IMR-90 (cell line): ENCODE results near the gene CAMK2D. TPM values are rescaled to one million over a fixed set of nuclear protein-coding genes. Genes with fewer than 3 reads are reported as not detected.

Experiments
- ATAC-seq: fragments of 200-7000 bp; cut with Tn5 transposase; 2 replicates; pipeline ENCODE4 v1.9.1; 2020; ENCODE audit warnings: low read depth, mild to moderate bottlenecking, moderate library complexity
- BruUV-seq: library from RNA; stranded (reverse); fragments of 400-500 nt; replicated peaks from 2 replicates; lab custom pipeline; 2021; lab: Mats Ljungman, UMichigan
- CTCF ChIA-PET: fragments of 300-600 bp; formaldehyde crosslinking; extraction: SDS; loops from one replicate; lab custom pipeline; 2021; ENCODE audit warnings: antibody characterized with exemption; lab: Yijun Ruan, JAX
- POLR2A ChIA-PET: fragments of 300-600 bp; sonication (Branson Sonifier 250); formaldehyde crosslinking; loops from one replicate; lab custom pipeline; 2022; ENCODE audit warnings: antibody characterized with exemption; ENCODE audit not compliant: unreplicated experiment; lab: Charles Lee
- DNase-seq: peaks from one replicate; pipeline ENCODE4 v3.0.0; 2013
- H2AFZ ChIP-seq: replicated peaks from 2 replicates; pipeline ENCODE3; 2013; ENCODE audit warnings: low read length, mild to moderate bottlenecking; ENCODE audit not compliant: poor library complexity
- H2AK5ac ChIP-seq: 2 replicates; pipeline ENCODE4 v1.6.1; 2013; ENCODE audit warnings: low read depth, low read length, inconsistent platforms
- H2AK9ac ChIP-seq: replicated peaks from 2 replicates; pipeline ENCODE3; 2013; ENCODE audit warnings: mild to moderate bottlenecking, low read depth, low read length, moderate library complexity; ENCODE audit not compliant: poor library complexity
- H2BK120ac ChIP-seq: 2 replicates; pipeline ENCODE4 v1.6.1; 2013; ENCODE audit warnings: low read depth, low read length, inconsistent platforms
- H2BK15ac ChIP-seq: 3 replicates; pipeline ENCODE4 v1.6.1; 2013; ENCODE audit warnings: low read depth, low read length, inconsistent platforms
- H2BK20ac ChIP-seq: 2 replicates; pipeline ENCODE4 v1.6.1; 2013; ENCODE audit warnings: low read depth, mild to moderate bottlenecking, inconsistent platforms, low read length, moderate library complexity
- H2BK5ac ChIP-seq: 2 replicates; pipeline ENCODE4 v1.6.1; 2013; ENCODE audit warnings: mild to moderate bottlenecking, low read depth, low read length, inconsistent platforms; ENCODE audit not compliant: poor library complexity, severe bottlenecking
- H3K14ac ChIP-seq: replicated peaks from 2 replicates; pipeline ENCODE4 v1.6.1; 2013; ENCODE audit warnings: low read depth, low read length, inconsistent platforms
- H3K18ac ChIP-seq: 2 replicates; pipeline ENCODE4 v1.6.1; 2013; ENCODE audit warnings: low read depth, low read length, control low read depth
- H3K23ac ChIP-seq: 2 replicates; pipeline ENCODE4 v1.6.1; 2013; ENCODE audit warnings: low read depth, low read length, inconsistent platforms
- H3K27ac ChIP-seq: 2 replicates; pipeline ENCODE4 v1.5.1; 2013; ENCODE audit warnings: mild to moderate bottlenecking, control low read depth, low read length; ENCODE audit not compliant: insufficient read depth
- H3K27me3 ChIP-seq: 2 replicates; pipeline ENCODE4 v1.6.1; 2013; ENCODE audit warnings: low read length; ENCODE audit not compliant: control insufficient read depth, insufficient read depth
- H3K36me3 ChIP-seq: 2 replicates; pipeline ENCODE4 v1.6.1; 2013; ENCODE audit warnings: low read length, mixed read lengths; ENCODE audit not compliant: control insufficient read depth, insufficient read depth
- H3K4ac ChIP-seq: 2 replicates; pipeline ENCODE4 v1.6.1; 2013; ENCODE audit warnings: low read depth, low read length, inconsistent platforms
- H3K4me1 ChIP-seq: 2 replicates; pipeline ENCODE4 v1.6.1; 2013; ENCODE audit warnings: low read length, mixed read lengths; ENCODE audit not compliant: control insufficient read depth, insufficient read depth
- H3K4me2 ChIP-seq: 2 replicates; pipeline ENCODE4 v1.6.1; 2013; ENCODE audit warnings: low read depth, mild to moderate bottlenecking, control low read depth, low read length, moderate library complexity
- H3K4me3 ChIP-seq: 2 replicates; pipeline ENCODE4 v1.5.1; 2013; ENCODE audit warnings: low read depth, mild to moderate bottlenecking, control low read depth, low read length, moderate library complexity; ENCODE audit not compliant: insufficient read depth
- H3K56ac ChIP-seq: 2 replicates; pipeline ENCODE4 v1.6.1; 2013; ENCODE audit warnings: low read length, inconsistent platforms; ENCODE audit not compliant: insufficient read depth; ENCODE audit errors: extremely low read depth
- H3K79me1 ChIP-seq, 2 experiments: 2 replicates each; pipeline ENCODE4 v1.6.1; 2013; ENCODE audit warnings: low read length in 2 of 2, inconsistent platforms in 1 of 2, low read depth in 1 of 2
- H3K9ac ChIP-seq: 2 replicates; pipeline ENCODE4 v1.6.1; 2013; ENCODE audit warnings: low read depth, low read length, control low read depth
- H3K9me1 ChIP-seq: 2 replicates; pipeline ENCODE4 v1.6.1; 2013; ENCODE audit warnings: low read length, inconsistent platforms; ENCODE audit not compliant: insufficient read depth
- H3K9me3 ChIP-seq: 2 replicates; pipeline ENCODE4 v1.6.1; 2013; ENCODE audit warnings: low read length; ENCODE audit not compliant: control insufficient read depth, insufficient read depth
- H4K20me1 ChIP-seq: 2 replicates; pipeline ENCODE4 v1.6.1; 2013; ENCODE audit warnings: low read length, inconsistent platforms; ENCODE audit not compliant: insufficient read depth
- H4K5ac ChIP-seq: 2 replicates; pipeline ENCODE4 v1.6.1; 2013; ENCODE audit warnings: mild to moderate bottlenecking, low read depth, low read length, control low read depth
- H4K8ac ChIP-seq, 2 experiments: 2 replicates each; pipeline ENCODE4 v1.6.1; 2013; ENCODE audit warnings: low read depth in 2 of 2, low read length in 2 of 2, control low read depth in 1 of 2, inconsistent platforms in 1 of 2
- H4K91ac ChIP-seq: 2 replicates; pipeline ENCODE4 v1.6.1; 2013; ENCODE audit warnings: low read depth, low read length, inconsistent platforms; ENCODE audit not compliant: insufficient read depth
- BHLHE40 ChIP-seq: fragments of 150-350 bp; IDR thresholded peaks from 2 replicates; pipeline ENCODE4 v1.6.1; 2016; ENCODE audit warnings: mild to moderate bottlenecking, low read depth, low read length
- CEBPB ChIP-seq: IDR thresholded peaks from 2 replicates; pipeline ENCODE4 v1.6.1; 2012; ENCODE audit warnings: low read depth, low read length, improper control_type of control experiment
- CHD1 ChIP-seq: IDR thresholded peaks from 2 replicates; pipeline ENCODE4 v1.6.1; 2012; ENCODE audit warnings: low read depth, low read length, improper control_type of control experiment
- FOS ChIP-seq: fragments of 150-350 bp; IDR thresholded peaks from 2 replicates; pipeline ENCODE4 v1.6.1; 2016; ENCODE audit warnings: low read depth, low read length
- MAFK ChIP-seq: IDR thresholded peaks from 2 replicates; pipeline ENCODE4 v1.6.1; 2012; ENCODE audit warnings: low read depth, low read length, improper control_type of control experiment
- MAZ ChIP-seq: IDR thresholded peaks from 2 replicates; pipeline ENCODE4 v1.6.1; 2012; ENCODE audit warnings: low read depth, mild to moderate bottlenecking, low read length, improper control_type of control experiment, moderate library complexity, borderline replicate concordance
- NFE2L2 ChIP-seq: fragments of 150-350 bp; IDR thresholded peaks from 2 replicates; pipeline ENCODE4 v1.6.1; 2016; ENCODE audit warnings: low read depth, mild to moderate bottlenecking, low read length
- POLR2A ChIP-seq: IDR thresholded peaks from 2 replicates; pipeline ENCODE4 v1.6.1; 2012; ENCODE audit warnings: mild to moderate bottlenecking, low read depth, low read length
- RAD21 ChIP-seq: IDR thresholded peaks from 2 replicates; pipeline ENCODE4 v1.6.1; 2012; ENCODE audit warnings: low read length, improper control_type of control experiment
- RCOR1 ChIP-seq: IDR thresholded peaks from 2 replicates; pipeline ENCODE4 v1.6.1; 2012; ENCODE audit warnings: mild to moderate bottlenecking, low read length, improper control_type of control experiment; ENCODE audit not compliant: insufficient replicate concordance
- SMC3 ChIP-seq: fragments of 150-350 bp; IDR thresholded peaks from 2 replicates; pipeline ENCODE4 v1.6.1; 2016; ENCODE audit warnings: low read depth, mild to moderate bottlenecking, antibody characterized with exemption, low read length, moderate library complexity
- WGBS, 2 experiments: methylation state at CpG; one replicate each; pipeline versions ENCODE4 v1.1.5 to v1.1.7; 2013; ENCODE audit warnings: missing lambda C conversion rate in 2 of 2; ENCODE audit not compliant: insufficient read length in 1 of 2; ENCODE audit errors: extremely low coverage in 2 of 2; 5-methylcytosine and 5-hydroxymethylcytosine counted together
- dilution Hi-C: fragments of 300-500 bp; cut with HindIII; formaldehyde crosslinking; loops from one replicate; pipeline ENCODE4 v1.14.3; 2018; ENCODE audit warnings: low sequenced_read_pairs; ENCODE audit not compliant: unreplicated experiment
- in situ Hi-C: fragments of 300-500 bp; cut with MboI; formaldehyde crosslinking; loops from 3 replicates; pipeline ENCODE4 v1.14.3; 2019; ENCODE audit warnings: low sequenced_read_pairs, inconsistent platforms, mixed read lengths
- intact Hi-C: fragments of 100-400 bp; cut with micrococcal nuclease; formaldehyde crosslinking; loops from 2 replicates; pipeline ENCODE4 v1.10.0; 2022
- polyA plus RNA-seq, 3 experiments: library from polyadenylated mRNA; depleted of rRNA; stranded (reverse); fragments of >200 nt; gene quantifications; 2 replicates each; pipeline ENCODE4 v1.2.3, GENCODE V29; 2012; ENCODE audit warnings: low replicate concordance in 1 of 3
- total RNA-seq: library from RNA; depleted of rRNA; stranded (reverse); fragments of >200 nt; gene quantifications from 2 replicates; pipeline ENCODE4 v1.2.3, GENCODE V29; 2012
- TF ChIP-seq, protein P1 (sequence below): fragments of 150-350 bp; IDR thresholded peaks from 2 replicates; pipeline ENCODE4 v1.6.1; 2016; ENCODE audit warnings: low read depth, mild to moderate bottlenecking, low read length, moderate library complexity, borderline replicate concordance
- TF ChIP-seq, protein P2 (sequence below): conservative IDR thresholded peaks from 2 replicates; pipeline ENCODE4 v1.5.1; 2012; ENCODE audit warnings: mild to moderate bottlenecking, low read depth, low read length, improper control_type of control experiment

The CAMK2D gene
- total and polyA plus RNA-seq, 2 of the 4 experiments (the other 2 are of a cell fraction): 44.6 to 156 TPM

GRCh38 chr4:113760094-113760794 lies 1.3 kb downstream of the CAMK2D start:
- Histone ChIP-seq H3K36me3 (no peaks in the 10 kb centered on the region), H3K4me3 (peak overlapping the region; percentile 93), H3K4me2 (peak overlapping the region; percentile 97), H2AK9ac (peak overlapping the region; percentile 90), H3K27me3 (no peaks in the 10 kb centered on the region), H2BK15ac (peak overlapping the region; percentile 92; the same call in 2 of the 3 replicates), H3K9me3 (no peaks in the 10 kb centered on the region), H2BK120ac (peak overlapping the region; percentile 85), H3K14ac (peak overlapping the region; percentile 96), H3K79me1 (peaks cover 5 to 20% of the 10 kb centered on the region in 2 experiments; a peak in 3 of 4 replicates), H3K23ac (peak overlapping the region; percentile 99), H3K9ac (peak overlapping the region; percentile 85), H2AFZ (peak overlapping the region; percentile 83), H4K20me1 (no peaks in the 10 kb centered on the region; the same call in 1 of the 2 replicates), H3K18ac (peak overlapping the region; percentile 85), H4K8ac (peak overlapping the region; percentile 58 to 92), H3K9me1 (no peaks in the 10 kb centered on the region; the same call in 1 of the 2 replicates), H2BK5ac (peak overlapping the region; percentile 81), H2AK5ac (peak overlapping the region; percentile 88), H2BK20ac (peak overlapping the region; percentile 48; the same call in 1 of the 2 replicates), H3K27ac (peak overlapping the region; percentile 90), H3K4ac (peak overlapping the region; percentile 94), H3K56ac (peak overlapping the region; percentile 82), H4K5ac (peak overlapping the region; percentile 79), H3K4me1 (0 out of 2 replicates have a peak, but pooled peaks cover 1% of the 10 kb centered on the region), H4K91ac (peak overlapping the region; percentile 89)
- intact Hi-C loops: loop anchor here (2.0 to 10.0 kb wide), 6 partner anchors 197 to 625 kb away; no protein-coding TSS in a partner anchor
- in situ Hi-C loops: no loop called here
- ATAC-seq (no peak), DNase-seq (peak; percentile 61)
- TF ChIP-seq MAFK: no peak
- TF ChIP-seq NFE2L2: no peak
- no peak; the same call in 1 of the 2 replicates for TF ChIP-seq RAD21
- TF ChIP-seq POLR2A: no peak
- TF ChIP-seq CHD1: no peak
- no peak for TF ChIP-seq MAZ
- TF ChIP-seq SMC3: no peak
- no peak for TF ChIP-seq BHLHE40
- TF ChIP-seq, protein P1, sequence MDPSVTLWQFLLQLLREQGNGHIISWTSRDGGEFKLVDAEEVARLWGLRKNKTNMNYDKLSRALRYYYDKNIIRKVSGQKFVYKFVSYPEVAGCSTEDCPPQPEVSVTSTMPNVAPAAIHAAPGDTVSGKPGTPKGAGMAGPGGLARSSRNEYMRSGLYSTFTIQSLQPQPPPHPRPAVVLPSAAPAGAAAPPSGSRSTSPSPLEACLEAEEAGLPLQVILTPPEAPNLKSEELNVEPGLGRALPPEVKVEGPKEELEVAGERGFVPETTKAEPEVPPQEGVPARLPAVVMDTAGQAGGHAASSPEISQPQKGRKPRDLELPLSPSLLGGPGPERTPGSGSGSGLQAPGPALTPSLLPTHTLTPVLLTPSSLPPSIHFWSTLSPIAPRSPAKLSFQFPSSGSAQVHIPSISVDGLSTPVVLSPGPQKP: no peak
- TF ChIP-seq, protein P2, sequence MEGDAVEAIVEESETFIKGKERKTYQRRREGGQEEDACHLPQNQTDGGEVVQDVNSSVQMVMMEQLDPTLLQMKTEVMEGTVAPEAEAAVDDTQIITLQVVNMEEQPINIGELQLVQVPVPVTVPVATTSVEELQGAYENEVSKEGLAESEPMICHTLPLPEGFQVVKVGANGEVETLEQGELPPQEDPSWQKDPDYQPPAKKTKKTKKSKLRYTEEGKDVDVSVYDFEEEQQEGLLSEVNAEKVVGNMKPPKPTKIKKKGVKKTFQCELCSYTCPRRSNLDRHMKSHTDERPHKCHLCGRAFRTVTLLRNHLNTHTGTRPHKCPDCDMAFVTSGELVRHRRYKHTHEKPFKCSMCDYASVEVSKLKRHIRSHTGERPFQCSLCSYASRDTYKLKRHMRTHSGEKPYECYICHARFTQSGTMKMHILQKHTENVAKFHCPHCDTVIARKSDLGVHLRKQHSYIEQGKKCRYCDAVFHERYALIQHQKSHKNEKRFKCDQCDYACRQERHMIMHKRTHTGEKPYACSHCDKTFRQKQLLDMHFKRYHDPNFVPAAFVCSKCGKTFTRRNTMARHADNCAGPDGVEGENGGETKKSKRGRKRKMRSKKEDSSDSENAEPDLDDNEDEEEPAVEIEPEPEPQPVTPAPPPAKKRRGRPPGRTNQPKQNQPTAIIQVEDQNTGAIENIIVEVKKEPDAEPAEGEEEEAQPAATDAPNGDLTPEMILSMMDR: no peak
- no peak for TF ChIP-seq CEBPB
- no peak for TF ChIP-seq FOS
- no peak for TF ChIP-seq RCOR1
- ChIA-PET CTCF (no interaction called here), POLR2A (no interaction called here)
- BruUV-seq: TSS peak; percentile 37
- dilution Hi-C loops: no loop called here
- WGBS, 2 experiments: 0% methylated on average over 2 of the region's 22 CpGs; no CpG with 5 or more reads in 1 of the 2 experiments
